Mucosa of rectum (tissue), 2 donors: Measurements from ENCODE around the gene GJE1.
"Not testable (repeated sequence)": the region's sequence is repeated elsewhere in the genome, so short reads cannot be mapped to it uniquely, and the experiment has no call there.

Experiments
- H3K27ac ChIP-seq, 2 donors: one replicate each; pipeline ENCODE4 v1.7.0; 2013; ENCODE audit warnings: inconsistent platforms in 2 of 2, low read depth in 2 of 2, low read length in 2 of 2
- H3K27me3 ChIP-seq, 2 donors: one replicate each; pipeline ENCODE4 v1.7.0; 2013; ENCODE audit warnings: low read length in 2 of 2; ENCODE audit not compliant: control insufficient read depth in 2 of 2, insufficient read depth in 2 of 2
- H3K36me3 ChIP-seq, 2 donors: one replicate each; pipeline ENCODE4 v1.7.0; 2013; ENCODE audit warnings: low read length in 2 of 2; ENCODE audit not compliant: control insufficient read depth in 2 of 2, insufficient read depth in 2 of 2
- H3K4me1 ChIP-seq, 2 donors: one replicate each; pipeline ENCODE4 v1.7.0; 2013; ENCODE audit warnings: low read length in 2 of 2, mild to moderate bottlenecking in 1 of 2; ENCODE audit not compliant: control insufficient read depth in 2 of 2, insufficient read depth in 2 of 2
- H3K4me3 ChIP-seq, 2 donors: one replicate each; pipeline ENCODE4 v1.7.0; 2013; ENCODE audit warnings: low read length in 2 of 2
- H3K9ac ChIP-seq, 2 donors: one replicate each; pipeline ENCODE4 v1.7.0; 2013; ENCODE audit warnings: low read length in 2 of 2, low read depth in 1 of 2, mild to moderate bottlenecking in 1 of 2
- H3K9me3 ChIP-seq, 2 donors: one replicate each; pipeline ENCODE4 v1.7.0; 2013; ENCODE audit warnings: low read length in 2 of 2; ENCODE audit not compliant: control insufficient read depth in 2 of 2
- donor health status: healthy.
- donor health status: Normal muscosa, but diverticular disease.

GJE1 gene, protein sequence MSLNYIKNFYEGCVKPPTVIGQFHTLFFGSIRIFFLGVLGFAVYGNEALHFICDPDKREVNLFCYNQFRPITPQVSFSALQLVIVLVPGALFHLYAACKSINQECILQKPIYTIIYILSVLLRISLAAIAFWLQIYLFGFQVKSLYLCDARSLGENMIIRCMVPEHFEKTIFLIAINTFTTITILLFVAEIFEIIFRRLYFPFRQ

DNA sequence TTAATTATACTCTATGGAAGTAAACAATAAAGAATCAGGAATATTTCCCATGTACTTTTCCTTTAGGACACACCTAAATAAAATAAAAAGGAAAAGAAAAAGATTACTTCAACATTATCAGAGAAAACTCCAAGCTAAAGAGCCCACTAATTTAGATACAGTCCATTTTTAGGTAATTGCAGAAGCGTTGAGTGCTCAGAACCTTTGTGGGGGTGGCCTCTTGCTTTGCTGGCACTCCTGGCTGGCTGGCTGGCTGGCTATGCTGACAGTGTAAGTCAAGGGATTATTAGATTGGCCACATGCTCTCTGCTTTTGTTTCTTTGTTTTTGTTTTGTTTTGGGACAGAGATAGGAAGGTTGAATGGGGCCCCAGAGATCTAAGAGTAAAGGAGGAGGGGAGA lies at the start of gene GJE1:
GJE1 (plus strand) TSS at position 301 of the 400 bp plus-strand sequence. CDS start 234 bp downstream, outside the sequence.
- Histone ChIP-seq H3K27ac (no peak within 1 kb of the TSS), H3K4me1 (no peaks in the 10 kb centered on the region), H3K4me3 (no peak within 1 kb of the TSS), H3K27me3 (peaks cover 0 to 3% of the 10 kb centered on the region in 2 donors), H3K9me3 (no peaks in the 10 kb centered on the region), H3K9ac (no peak within 1 kb of the TSS), H3K36me3 (no peaks in the 10 kb centered on the region)

DNA sequence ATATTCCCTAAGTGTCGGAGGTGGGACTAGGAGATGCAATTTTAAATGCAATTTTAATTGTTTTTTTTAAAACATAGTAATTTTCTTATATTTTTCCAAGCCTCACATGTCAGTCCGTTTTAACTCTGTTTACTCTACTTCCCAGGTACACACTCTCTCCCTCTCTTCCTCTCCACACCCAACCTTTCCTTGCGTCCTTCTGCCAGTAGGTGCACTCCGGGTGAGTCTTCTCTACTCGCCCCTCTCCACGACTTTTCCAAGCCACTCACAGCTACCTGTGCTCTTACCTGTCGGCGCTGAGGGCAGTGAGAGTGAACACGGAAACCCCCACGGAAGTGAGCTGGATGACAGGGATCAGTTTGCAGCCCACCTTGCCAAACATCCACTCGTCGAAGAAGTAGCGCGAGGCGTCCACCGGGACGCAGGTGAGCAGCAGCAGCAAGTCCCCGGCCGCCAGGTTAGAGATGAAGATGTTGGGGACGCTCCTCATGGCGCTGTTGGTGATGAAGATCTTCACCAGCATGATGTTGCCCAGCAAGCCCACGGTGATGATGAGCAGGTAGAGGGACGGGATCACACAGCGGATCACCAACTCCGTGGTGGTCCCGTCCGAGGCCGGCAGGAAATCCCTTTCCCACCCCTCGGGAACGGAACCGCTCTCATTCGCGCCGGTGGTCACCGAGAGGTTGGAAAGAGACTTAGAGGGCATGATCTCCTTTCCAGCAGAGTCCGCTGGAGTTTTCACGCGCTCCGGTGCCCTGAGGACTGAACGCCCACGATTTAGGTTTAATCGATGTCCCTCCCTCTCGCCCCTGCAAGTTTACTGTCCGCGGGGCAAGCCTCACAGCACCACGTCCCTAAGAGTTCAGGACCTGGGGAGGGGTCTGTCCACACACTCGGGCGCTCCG lies 44.5 kb upstream of the GJE1 start:
- Histone ChIP-seq H3K9me3 (no peaks in the 10 kb centered on the region), H3K4me1 (no peaks in the 10 kb centered on the region), H3K36me3 (no peaks in the 10 kb centered on the region), H3K27me3 (peaks cover 3 to 5% of the 10 kb centered on the region in 2 donors), H3K9ac (no peak overlapping the region), H3K27ac (no peak overlapping the region), H3K4me3 (no peak overlapping the region)

DNA sequence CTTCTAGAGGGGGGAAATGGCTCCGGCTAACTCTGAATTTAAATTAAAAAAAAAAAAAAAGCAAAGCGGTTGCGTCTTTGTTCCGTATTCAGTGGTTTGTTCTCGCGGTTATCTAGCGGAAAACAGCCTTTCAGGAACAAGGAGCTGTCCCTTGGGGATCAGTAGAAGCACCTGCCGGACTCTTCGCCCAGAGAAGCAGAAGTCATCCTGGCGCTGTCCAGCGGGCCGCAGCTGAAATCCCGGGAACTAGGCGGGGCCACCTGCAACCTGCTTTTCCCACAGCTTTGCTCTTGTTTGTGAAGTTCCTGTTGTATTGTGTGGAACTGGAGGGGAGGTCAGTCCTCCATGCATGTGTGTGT lies 43.9 kb upstream of the GJE1 start:
- Histone ChIP-seq H3K4me3 (no peak overlapping the region), H3K27me3 (peaks cover 3 to 5% of the 10 kb centered on the region in 2 donors), H3K4me1 (no peaks in the 10 kb centered on the region), H3K27ac (no peak overlapping the region), H3K36me3 (no peaks in the 10 kb centered on the region), H3K9me3 (no peaks in the 10 kb centered on the region), H3K9ac (no peak overlapping the region)

DNA sequence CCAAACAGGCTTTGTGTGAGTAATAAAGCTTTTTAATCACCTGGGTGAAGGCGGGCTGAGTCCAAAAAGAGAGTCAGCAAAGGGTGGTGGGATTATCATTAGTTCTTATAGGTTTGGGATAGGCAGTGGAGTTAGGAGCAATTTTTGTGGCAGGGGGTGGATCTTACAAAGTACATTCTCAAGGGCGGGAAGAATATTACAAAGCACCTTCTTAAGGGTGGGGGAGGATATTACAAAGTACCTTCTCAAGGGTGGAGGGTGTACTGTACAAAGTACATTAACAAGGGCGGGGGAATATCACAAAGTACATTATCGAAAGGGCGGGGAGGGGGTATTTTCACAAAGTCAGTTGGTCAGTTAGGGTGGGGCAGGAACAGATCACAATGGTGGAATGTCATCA lies 27.9 kb upstream of the GJE1 start:
- not testable (repeated sequence) for H3K4me1 ChIP-seq, H3K9me3 ChIP-seq, H3K27ac ChIP-seq, H3K27me3 ChIP-seq, H3K9ac ChIP-seq, H3K4me3 ChIP-seq, H3K36me3 ChIP-seq

DNA sequence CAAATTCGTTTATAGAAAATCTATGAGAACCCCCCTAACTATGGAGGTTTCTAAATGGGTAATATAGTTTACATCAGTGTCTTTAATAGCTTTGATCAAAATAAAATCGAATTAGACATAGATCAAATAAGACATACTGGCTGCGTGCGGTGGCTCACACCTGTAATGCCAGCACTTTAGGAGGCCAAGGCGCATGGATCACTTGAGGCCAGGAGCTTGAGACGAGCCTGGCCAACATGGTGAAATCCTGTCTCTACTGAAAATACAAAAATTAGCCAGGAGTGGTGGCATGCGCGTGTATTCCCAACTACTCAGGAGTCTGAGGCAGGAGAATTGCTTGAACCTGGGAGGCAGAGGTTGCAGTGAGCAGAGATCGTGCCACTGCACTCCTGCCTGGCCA lies 21.9 kb upstream of the GJE1 start:
- not testable (repeated sequence) for H3K36me3 ChIP-seq, H3K4me3 ChIP-seq, H3K9ac ChIP-seq, H3K27me3 ChIP-seq, H3K27ac ChIP-seq, H3K4me1 ChIP-seq, H3K9me3 ChIP-seq

DNA sequence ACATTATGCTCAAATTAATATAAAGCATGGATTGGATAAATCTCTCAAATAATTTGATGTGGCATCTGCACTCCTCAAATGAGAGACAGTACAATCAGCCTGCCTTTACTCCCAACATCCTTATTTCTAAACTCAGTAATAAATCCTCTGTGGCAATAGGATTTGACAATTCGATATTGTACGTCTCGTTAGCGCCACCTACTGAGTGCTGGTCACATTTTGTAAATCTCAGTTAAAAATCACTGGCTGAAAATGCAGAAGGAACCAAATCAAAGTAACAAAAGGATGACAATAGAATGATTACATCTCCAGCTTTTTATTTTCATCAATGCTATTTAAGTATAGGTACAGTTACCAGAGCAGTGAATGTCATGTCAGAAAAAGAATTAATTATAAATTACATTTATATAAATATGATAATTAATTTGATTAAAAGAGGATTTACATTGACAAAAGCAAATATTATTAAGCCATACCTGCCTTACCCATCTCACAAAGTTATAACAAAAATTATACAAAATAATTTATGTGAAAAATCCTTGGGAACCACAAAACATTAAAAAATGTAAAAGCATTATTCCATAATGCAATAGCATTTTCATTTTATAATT lies 20.2 kb upstream of the GJE1 start:
- no peaks in the 10 kb centered on the region for H3K4me1 ChIP-seq
- H3K4me3 ChIP-seq = no peak overlapping the region
- H3K36me3 ChIP-seq = no peaks in the 10 kb centered on the region
- H3K9me3 ChIP-seq = no peaks in the 10 kb centered on the region
- H3K27me3 ChIP-seq = no peaks in the 10 kb centered on the region
- no peak overlapping the region for H3K9ac ChIP-seq
- no peak overlapping the region for H3K27ac ChIP-seq

DNA sequence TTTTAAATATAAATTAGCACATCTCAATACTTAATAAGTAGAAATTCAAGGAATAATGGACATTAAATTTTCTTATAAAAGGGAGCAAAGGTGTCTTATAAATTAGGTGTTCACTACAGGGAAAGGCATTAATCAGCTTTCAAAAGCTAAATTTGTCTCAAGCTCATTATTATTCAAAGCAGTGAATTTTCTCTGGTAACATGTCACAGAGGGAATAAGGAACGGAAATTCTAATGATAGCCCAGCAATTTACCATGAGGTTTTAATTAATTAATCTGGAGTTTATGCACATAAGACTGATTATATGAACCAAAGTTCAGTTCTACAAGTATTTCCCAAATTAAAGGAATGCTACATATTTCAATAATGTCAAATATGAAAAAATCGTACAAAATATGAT lies 15.4 kb upstream of the GJE1 start:
- H3K27ac ChIP-seq = no peak overlapping the region
- no peaks in the 10 kb centered on the region for H3K27me3 ChIP-seq
- H3K4me3 ChIP-seq = no peak overlapping the region
- no peaks in the 10 kb centered on the region for H3K36me3 ChIP-seq
- H3K9me3 ChIP-seq = no peaks in the 10 kb centered on the region
- H3K9ac ChIP-seq = no peak overlapping the region
- no peaks in the 10 kb centered on the region for H3K4me1 ChIP-seq

DNA sequence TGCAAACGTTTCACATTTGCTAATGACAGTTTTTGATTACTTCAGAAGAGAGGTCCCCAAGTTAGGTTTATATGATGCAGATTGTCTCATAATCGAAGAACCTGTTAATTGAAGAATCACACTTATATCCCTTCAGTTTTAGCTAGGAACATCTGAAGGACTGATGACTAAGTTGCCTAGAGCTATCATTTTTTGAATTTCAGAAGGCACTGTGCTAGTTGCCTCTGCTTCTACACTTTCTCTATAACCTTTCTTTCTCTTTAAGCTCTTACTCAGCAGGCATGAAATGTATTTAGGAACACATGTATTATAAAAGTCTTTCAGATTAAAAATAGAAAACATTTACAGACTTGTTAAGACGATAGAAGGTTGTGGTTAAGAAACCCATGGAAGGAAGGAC lies 14.4 kb upstream of the GJE1 start:
- Histone ChIP-seq H3K4me1 (no peaks in the 10 kb centered on the region), H3K27me3 (no peaks in the 10 kb centered on the region), H3K27ac (no peak overlapping the region), H3K9me3 (no peaks in the 10 kb centered on the region), H3K4me3 (no peak overlapping the region), H3K36me3 (no peaks in the 10 kb centered on the region), H3K9ac (no peak overlapping the region)

DNA sequence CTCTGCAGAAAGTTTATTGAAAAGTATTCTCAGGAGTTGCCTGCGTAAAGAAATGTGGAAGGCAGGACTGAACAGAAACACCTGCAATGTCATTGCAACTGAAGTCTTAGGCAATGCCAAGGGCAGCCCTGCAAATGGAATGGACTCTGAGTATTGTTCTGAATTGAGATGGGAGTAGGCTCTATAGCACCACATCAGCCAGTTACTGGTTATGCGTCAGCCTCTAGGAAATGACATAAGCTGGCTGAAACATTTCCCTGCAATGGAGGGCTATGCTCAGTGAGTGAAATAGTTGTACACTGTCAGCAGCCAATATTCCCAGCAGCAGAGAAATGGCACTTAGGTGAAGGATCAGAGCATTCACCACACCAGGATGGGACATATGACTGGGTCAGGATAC lies 13.8 kb upstream of the GJE1 start:
- Histone ChIP-seq H3K27me3 (no peaks in the 10 kb centered on the region), H3K27ac (no peak overlapping the region), H3K36me3 (no peaks in the 10 kb centered on the region), H3K4me3 (no peak overlapping the region), H3K4me1 (no peaks in the 10 kb centered on the region), H3K9ac (no peak overlapping the region), H3K9me3 (no peaks in the 10 kb centered on the region)

DNA sequence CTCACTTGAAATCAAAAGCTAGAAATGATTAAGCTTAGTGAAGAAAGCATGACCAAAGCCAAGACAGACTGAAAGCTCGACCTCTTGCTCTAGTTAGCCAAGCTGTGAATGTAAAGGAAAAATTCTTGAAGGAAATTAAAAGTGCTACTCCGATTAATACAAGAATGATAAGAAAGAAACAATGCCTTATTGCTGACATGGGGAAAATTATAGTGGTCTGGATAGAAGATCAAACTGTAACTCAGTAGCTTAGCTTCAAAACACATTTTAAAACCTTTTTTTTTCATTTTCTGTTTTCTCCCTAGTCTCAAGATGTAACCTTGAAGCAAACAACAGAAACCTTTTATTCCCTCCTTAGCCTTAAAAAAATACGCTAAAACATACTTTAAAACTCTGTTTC lies 11.4 kb upstream of the GJE1 start:
- Histone ChIP-seq H3K9me3 (no peaks in the 10 kb centered on the region), H3K4me1 (no peaks in the 10 kb centered on the region), H3K36me3 (no peaks in the 10 kb centered on the region), H3K4me3 (no peak overlapping the region), H3K9ac (no peak overlapping the region), H3K27me3 (no peaks in the 10 kb centered on the region), H3K27ac (no peak overlapping the region)
